GM10248 (cell line): ENCODE results near the gene TELO2.

Source experiments
- CTCF ChIA-PET: fragments of 300-600 bp; sonication (Branson Sonifier 250); formaldehyde crosslinking; extraction: SDS; loops from one replicate; lab custom pipeline; 2021; ENCODE audit warnings: antibody characterized with exemption; lab: Yijun Ruan, JAX
- POLR2A ChIA-PET: fragments of 350-650 bp; sonication (Branson Sonifier 250); formaldehyde crosslinking; extraction: SDS; loops from one replicate; lab custom pipeline; 2020; ENCODE audit warnings: antibody characterized with exemption; lab: Yijun Ruan, JAX
- DNase-seq: peaks from one replicate; pipeline ENCODE4 v3.0.0; 2012; ENCODE audit errors: extremely low spot score
- CTCF ChIP-seq: IDR thresholded peaks from 2 replicates; pipeline ENCODE4 v1.5.1; 2012; ENCODE audit warnings: mild to moderate bottlenecking, low read depth; ENCODE audit errors: extremely low read depth, missing control alignments, control extremely low read depth

The TELO2 gene

GRCh38 chr16:1530883-1531637 is 37.9 kb downstream of the TELO2 start:
- no peak for DNase-seq
- no peak for TF ChIP-seq CTCF
- ChIA-PET POLR2A (no interaction called here), CTCF (no interaction called here)

- no peak for TF ChIP-seq CTCF
- ChIA-PET CTCF (no interaction called here), POLR2A (no interaction called here)
Observed at GRCh38 chr16:1531638-1531910, 38.4 kb downstream of the TELO2 start.

GRCh38 chr16:1532081-1532760 is 39.1 kb downstream of the TELO2 start:
- TF ChIP-seq CTCF: no peak
- ChIA-PET POLR2A (no interaction called here), CTCF (no interaction called here)
- no peak for DNase-seq

More at GRCh38 chr16:1531638-1531910, 38.4 kb downstream of the TELO2 start:
- no peak for DNase-seq

GRCh38 chr16:1532771-1533170 is 39.6 kb downstream of the TELO2 start:
- no peak for TF ChIP-seq CTCF
- ChIA-PET CTCF (no interaction called here), POLR2A (no interaction called here)
- no peak for DNase-seq

- no peak for DNase-seq
- TF ChIP-seq CTCF: no peak
- ChIA-PET CTCF (no interaction called here), POLR2A (interaction anchor here (0.6 kb wide), 1 partner anchor 414 kb away, joined by 5 read pairs; no protein-coding TSS in a partner anchor)
Observed at GRCh38 chr16:1533443-1533951, 40.3 kb downstream of the TELO2 start, which contains the start of gene TMEM204. TMEM204 (plus strand) TSS chr16:1533666; CDS start chr16:1534276, 610 bp downstream.

- DNase-seq: no peak
- CTCF ChIA-PET: interaction anchor here (1.4 kb wide), 1 partner anchor 12 kb away, joined by 3 read pairs; no protein-coding TSS in a partner anchor
- no peak for TF ChIP-seq CTCF
- POLR2A ChIA-PET: interaction anchor here (0.6 kb wide), 1 partner anchor 413 kb away, joined by 5 read pairs; no protein-coding TSS in a partner anchor
Observed at GRCh38 chr16:1534021-1535020, 41.2 kb downstream of the TELO2 start.
